ENCODE measurements around the gene CERS6.

DNA sequence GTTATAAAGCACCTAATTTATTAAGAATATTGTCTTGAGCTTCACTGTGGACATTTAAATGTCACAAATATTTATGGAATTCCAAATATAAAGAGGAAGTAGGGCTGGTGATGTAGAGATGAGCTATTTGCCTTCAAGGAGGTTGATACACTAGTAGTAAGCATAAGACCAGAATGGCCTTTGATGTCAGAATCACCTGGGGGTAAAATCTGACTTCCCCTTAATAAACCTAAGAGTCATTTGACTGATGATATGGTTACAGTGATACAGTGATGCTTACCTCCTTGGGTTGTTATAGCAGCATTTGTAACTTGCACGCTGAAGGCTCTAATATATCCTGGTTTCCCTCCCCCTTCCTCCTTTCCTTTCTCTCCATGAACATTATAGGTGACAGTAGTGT is 143.7 kb downstream of the CERS6 start:
- TF ChIP-seq, protein P1, sequence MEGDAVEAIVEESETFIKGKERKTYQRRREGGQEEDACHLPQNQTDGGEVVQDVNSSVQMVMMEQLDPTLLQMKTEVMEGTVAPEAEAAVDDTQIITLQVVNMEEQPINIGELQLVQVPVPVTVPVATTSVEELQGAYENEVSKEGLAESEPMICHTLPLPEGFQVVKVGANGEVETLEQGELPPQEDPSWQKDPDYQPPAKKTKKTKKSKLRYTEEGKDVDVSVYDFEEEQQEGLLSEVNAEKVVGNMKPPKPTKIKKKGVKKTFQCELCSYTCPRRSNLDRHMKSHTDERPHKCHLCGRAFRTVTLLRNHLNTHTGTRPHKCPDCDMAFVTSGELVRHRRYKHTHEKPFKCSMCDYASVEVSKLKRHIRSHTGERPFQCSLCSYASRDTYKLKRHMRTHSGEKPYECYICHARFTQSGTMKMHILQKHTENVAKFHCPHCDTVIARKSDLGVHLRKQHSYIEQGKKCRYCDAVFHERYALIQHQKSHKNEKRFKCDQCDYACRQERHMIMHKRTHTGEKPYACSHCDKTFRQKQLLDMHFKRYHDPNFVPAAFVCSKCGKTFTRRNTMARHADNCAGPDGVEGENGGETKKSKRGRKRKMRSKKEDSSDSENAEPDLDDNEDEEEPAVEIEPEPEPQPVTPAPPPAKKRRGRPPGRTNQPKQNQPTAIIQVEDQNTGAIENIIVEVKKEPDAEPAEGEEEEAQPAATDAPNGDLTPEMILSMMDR (IDR thresholded peaks at IDR 0.05) = no peak
- TF ChIP-seq POLR2A (IDR thresholded peaks at IDR 0.05) = no peak
